HepG2 (cell line): ENCODE data around the gene UBE2D3. TPM values are rescaled to one million over a fixed set of nuclear protein-coding genes. Genes with fewer than 3 reads are reported as not detected.

ENCODE experiments used
- ATAC-seq: fragments of 200-7000 bp; cut with Tn5 transposase; 3 replicates; pipeline ENCODE4 v1.9.1; 2020; ENCODE audit warnings: mild to moderate bottlenecking, moderate library complexity
- BruUV-seq: library from RNA; stranded (reverse); fragments of 400-500 nt; replicated peaks from 2 replicates; lab custom pipeline; 2021; lab: Mats Ljungman, UMichigan
- CTCF ChIA-PET: fragments of 300-600 bp; formaldehyde crosslinking; extraction: SDS; loops from one replicate; lab custom pipeline; 2021; ENCODE audit warnings: low total read pairs, inconsistent platforms, low intra/inter-chr PET ratio; lab: Yijun Ruan, JAX
- POLR2A ChIA-PET: fragments of 350-600 bp; sonication (Branson Sonifier 250); formaldehyde crosslinking; loops from one replicate; lab custom pipeline; 2020; ENCODE audit warnings: antibody characterized with exemption, inconsistent platforms; lab: Yijun Ruan, JAX
- DNase-seq: peaks from one replicate; pipeline ENCODE4 v3.0.0-alpha.2; 2015; ENCODE audit warnings: low spot score
- FAIRE-seq: peaks from 3 replicates; lab custom pipeline; 2011; peaks lifted over from hg19 to GRCh38; lab: Jason Lieb, UNC
- H2AFZ ChIP-seq: one replicate; pipeline ENCODE4 v1.6.1; 2011; ENCODE audit warnings: low read length, inconsistent platforms
- H3K27ac ChIP-seq: fragments of 300-600 bp; 3 replicates; pipeline ENCODE4 v1.8.0; 2011; ENCODE audit warnings: mixed run types, mild to moderate bottlenecking, mixed read lengths, low read length, inconsistent platforms; ENCODE audit not compliant: insufficient read depth; ENCODE audit errors: extremely low read length
- H3K27me3 ChIP-seq, 2 experiments: fragments of 200-600 bp in 1 of 2; 2 replicates in 1 of 2; 3 replicates in 1 of 2; pipeline versions ENCODE4 v1.6.0 to v1.8.0; 2011; ENCODE audit warnings: low read length in 2 of 2, mild to moderate bottlenecking in 2 of 2, moderate library complexity in 2 of 2, inconsistent platforms in 1 of 2; ENCODE audit not compliant: insufficient read depth in 2 of 2, control insufficient read depth in 1 of 2
- H3K36me3 ChIP-seq, 2 experiments: fragments of 200-600 bp in 1 of 2; replicated peaks in 1 of 2; 2 replicates in 1 of 2; 3 replicates in 1 of 2; pipeline versions ENCODE4 v1.5.1 to v1.8.0; 2011; ENCODE audit warnings: low read length in 2 of 2, inconsistent platforms in 1 of 2; ENCODE audit not compliant: insufficient read depth in 2 of 2, control insufficient read depth in 1 of 2
- H3K4me1 ChIP-seq: 2 replicates; pipeline ENCODE4 v1.5.1; 2012; ENCODE audit warnings: low read length, inconsistent platforms; ENCODE audit not compliant: insufficient read depth
- H3K4me2 ChIP-seq: 2 replicates; pipeline ENCODE4 v1.6.0; 2011; ENCODE audit warnings: low read depth, low read length, inconsistent platforms
- H3K4me3 ChIP-seq, 3 experiments: fragments of 200-600 bp in 1 of 3; sonication (generic), shearing (Covaris generic) in 1 of 3; replicated peaks in 1 of 3; 2 replicates each; pipeline ENCODE4 v1.5.1; 2011 to 2016; ENCODE audit warnings: low read length in 3 of 3, inconsistent platforms in 2 of 3, low read depth in 2 of 3, mild to moderate bottlenecking in 2 of 3, control low read depth in 1 of 3, mixed read lengths in 1 of 3; ENCODE audit not compliant: insufficient read depth in 1 of 3
- H3K79me2 ChIP-seq: one replicate; pipeline ENCODE4 v1.6.1; 2011; ENCODE audit warnings: low read length, inconsistent platforms; ENCODE audit not compliant: insufficient read depth
- H3K9ac ChIP-seq: 2 replicates; pipeline ENCODE4 v1.6.0; 2011; ENCODE audit warnings: mild to moderate bottlenecking, low read depth, low read length, inconsistent platforms; ENCODE audit not compliant: insufficient read depth
- H3K9me3 ChIP-seq: 2 replicates; pipeline ENCODE4 v1.5.1; 2012; ENCODE audit warnings: mild to moderate bottlenecking, low read length
- H4K20me1 ChIP-seq: 2 replicates; pipeline ENCODE4 v1.6.0; 2011; ENCODE audit warnings: inconsistent platforms, mild to moderate bottlenecking, low read length, moderate library complexity; ENCODE audit not compliant: insufficient read depth
- CEBPB ChIP-seq: IDR thresholded peaks from 2 replicates; pipeline ENCODE4 v1.6.1; 2011; ENCODE audit warnings: low read depth, low read length, improper control_type of control experiment, borderline replicate concordance
- HNRNPUL1 ChIP-seq: fragments of 200-400 bp; formaldehyde crosslinking; IDR thresholded peaks from 2 replicates; pipeline ENCODE4 v1.6.1; 2017; ENCODE audit warnings: low read depth, mild to moderate bottlenecking, low read length, moderate library complexity
- KLF13 ChIP-seq: sonication (generic); formaldehyde crosslinking; IDR thresholded peaks from 2 replicates; pipeline ENCODE4 v1.4.0; 2020; ENCODE audit warnings: mild to moderate bottlenecking, missing genetic modification reagents
- KLF9 ChIP-seq: IDR thresholded peaks from 2 replicates; pipeline ENCODE4 v1.6.1; 2016; ENCODE audit warnings: low read depth
- MXD4 ChIP-seq: IDR thresholded peaks from 2 replicates; pipeline ENCODE4 v1.6.1; 2016; ENCODE audit warnings: mild to moderate bottlenecking, missing biosample characterization, missing genetic modification reagents
- SKIL ChIP-seq: sonication (generic); formaldehyde crosslinking; IDR thresholded peaks from 2 replicates; pipeline ENCODE4 v1.8.0; 2022; ENCODE audit warnings: missing genetic modification reagents, mild to moderate bottlenecking, moderate library complexity, borderline replicate concordance
- SMAD9 ChIP-seq: sonication (generic); formaldehyde crosslinking; IDR thresholded peaks from 2 replicates; pipeline ENCODE4 v1.5.1; 2020; ENCODE audit warnings: mild to moderate bottlenecking, missing genetic modification reagents
- SNRNP70 ChIP-seq: fragments of 200-400 bp; formaldehyde crosslinking; IDR thresholded peaks from 2 replicates; pipeline ENCODE4 v1.6.1; 2017; ENCODE audit warnings: mild to moderate bottlenecking, low read depth, low read length, moderate library complexity
- ZBTB20 ChIP-seq: sonication (generic); formaldehyde crosslinking; IDR thresholded peaks from 2 replicates; pipeline ENCODE4 v1.8.1; 2023; ENCODE audit warnings: missing genetic modification reagents, low read depth, mild to moderate bottlenecking, borderline replicate concordance
- ZC3H4 ChIP-seq: sonication (generic); formaldehyde crosslinking; IDR thresholded peaks from 2 replicates; pipeline ENCODE4 v1.4.0; 2020; ENCODE audit warnings: missing genetic modification reagents, borderline replicate concordance
- ZNF484 ChIP-seq: sonication (generic); formaldehyde crosslinking; IDR thresholded peaks from 2 replicates; pipeline ENCODE4 v1.5.1; 2020; ENCODE audit warnings: mild to moderate bottlenecking, low read depth, missing genetic modification reagents, borderline replicate concordance
- ZNF614 ChIP-seq: IDR thresholded peaks from 2 replicates; pipeline ENCODE4 v1.6.1; 2018; ENCODE audit warnings: missing biosample characterization, missing genetic modification reagents, inconsistent platforms, borderline replicate concordance
- ZNF777 ChIP-seq: sonication (generic); formaldehyde crosslinking; IDR thresholded peaks from 2 replicates; pipeline ENCODE4 v1.4.0; 2020; ENCODE audit warnings: missing genetic modification reagents
- ZNF879 ChIP-seq: sonication (generic); formaldehyde crosslinking; IDR thresholded peaks from 2 replicates; pipeline ENCODE4 v1.8.1; 2023; ENCODE audit warnings: missing genetic modification reagents
- WGBS: methylation state at CpG from one replicate; pipeline ENCODE4 v1.1.6; 2017; ENCODE audit warnings: low lambda C conversion rate; 5-methylcytosine and 5-hydroxymethylcytosine counted together
- in situ Hi-C: cut with HindIII; loops from 2 replicates; pipeline ENCODE4 v1.10.0; 2017; ENCODE audit warnings: low pct_unique_long_range_greater_than_20kb; ENCODE audit not compliant: extremely low pct_ligation_motif_present
- intact Hi-C: fragments of 100-400 bp; cut with micrococcal nuclease; formaldehyde crosslinking; loops from one replicate; pipeline ENCODE4 v1.10.0; 2022; ENCODE audit not compliant: unreplicated experiment
- polyA plus RNA-seq, 8 experiments: library from polyadenylated mRNA; depleted of rRNA in 3 of 8; stranded (reverse) in 7 of 8; unstranded in 1 of 8; fragments of >200 nt; fragmentation: Illumina TruSeq in 4 of 8; extraction: Trizol in 4 of 8; gene quantifications; 2 replicates each; pipeline versions ENCODE4 v1.2.1 to v1.2.3, GENCODE V29; 2011 to 2016; ENCODE audit warnings: low read depth in 4 of 8, missing spikeins in 1 of 8, mixed read lengths in 1 of 8; ENCODE audit not compliant: insufficient read depth in 1 of 8
- total RNA-seq, 5 experiments: library from RNA; depleted of rRNA; stranded (reverse); fragments of >200 nt; fragmentation: Illumina TruSeq; extraction: Trizol; gene quantifications; 2 replicates each; pipeline ENCODE4 v1.2.3, GENCODE V29; 2016; ENCODE audit warnings: low read depth in 1 of 5
- TF ChIP-seq, protein P1 (sequence below): sonication (generic); formaldehyde crosslinking; IDR thresholded peaks from 2 replicates; pipeline ENCODE4 v1.5.0; 2020; ENCODE audit warnings: mild to moderate bottlenecking, missing genetic modification reagents

UBE2D3 gene
- total and polyA plus RNA-seq, 2 of the 13 experiments (the other 11 are each of a cell fraction or from before 2014, with no cell fraction given) = 224 to 293 TPM

GRCh38 chr4:102778720-102779119 is 48.6 kb downstream of the UBE2D3 start (continued):
- TF ChIP-seq MXD4 (CRISPR knock-in tag) = no peak; the same call in 1 of the 2 replicates

DNA sequence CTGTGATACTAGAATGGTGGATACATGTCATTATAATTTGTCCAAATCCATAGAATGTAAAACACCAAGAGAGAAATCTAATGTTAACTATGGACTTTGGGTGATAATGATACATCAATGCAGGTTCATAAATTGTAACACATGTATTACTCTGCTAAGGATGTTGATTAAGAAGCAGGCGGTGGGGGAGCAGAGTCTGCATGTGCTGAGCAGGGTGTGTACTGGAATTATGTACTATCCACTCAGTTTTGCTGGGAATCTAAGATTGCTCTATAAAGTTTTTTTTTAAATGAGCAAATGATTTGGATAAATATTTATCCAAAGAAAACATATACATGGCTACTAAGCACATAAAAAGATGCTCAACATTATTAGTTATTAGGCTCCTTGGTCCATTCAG is 51.5 kb downstream of the UBE2D3 start:
- intact Hi-C loops = no loop called here
- ChIA-PET POLR2A (no interaction called here), CTCF (no interaction called here)
- ATAC-seq (no peak), FAIRE-seq (no peak), DNase-seq (no peak)
- H3K36me3 ChIP-seq = no peaks in the 10 kb centered on the region
- no peak overlapping the region for H3K4me2 ChIP-seq
- no peaks in the 10 kb centered on the region for H4K20me1 ChIP-seq
- 89% methylated on average over 1 of the region's 1 CpG for WGBS
- H3K9me3 ChIP-seq = no peaks in the 10 kb centered on the region
- peaks cover 38% of the 10 kb centered on the region for H3K4me1 ChIP-seq
- H3K27ac ChIP-seq = no peak overlapping the region
- H3K79me2 ChIP-seq = no peaks in the 10 kb centered on the region
- TF ChIP-seq ZNF614 (CRISPR knock-in tag) = no peak
- TF ChIP-seq ZBTB20 (CRISPR knock-in tag) = no peak
- TF ChIP-seq CEBPB = no peak
- TF ChIP-seq, protein P1, sequence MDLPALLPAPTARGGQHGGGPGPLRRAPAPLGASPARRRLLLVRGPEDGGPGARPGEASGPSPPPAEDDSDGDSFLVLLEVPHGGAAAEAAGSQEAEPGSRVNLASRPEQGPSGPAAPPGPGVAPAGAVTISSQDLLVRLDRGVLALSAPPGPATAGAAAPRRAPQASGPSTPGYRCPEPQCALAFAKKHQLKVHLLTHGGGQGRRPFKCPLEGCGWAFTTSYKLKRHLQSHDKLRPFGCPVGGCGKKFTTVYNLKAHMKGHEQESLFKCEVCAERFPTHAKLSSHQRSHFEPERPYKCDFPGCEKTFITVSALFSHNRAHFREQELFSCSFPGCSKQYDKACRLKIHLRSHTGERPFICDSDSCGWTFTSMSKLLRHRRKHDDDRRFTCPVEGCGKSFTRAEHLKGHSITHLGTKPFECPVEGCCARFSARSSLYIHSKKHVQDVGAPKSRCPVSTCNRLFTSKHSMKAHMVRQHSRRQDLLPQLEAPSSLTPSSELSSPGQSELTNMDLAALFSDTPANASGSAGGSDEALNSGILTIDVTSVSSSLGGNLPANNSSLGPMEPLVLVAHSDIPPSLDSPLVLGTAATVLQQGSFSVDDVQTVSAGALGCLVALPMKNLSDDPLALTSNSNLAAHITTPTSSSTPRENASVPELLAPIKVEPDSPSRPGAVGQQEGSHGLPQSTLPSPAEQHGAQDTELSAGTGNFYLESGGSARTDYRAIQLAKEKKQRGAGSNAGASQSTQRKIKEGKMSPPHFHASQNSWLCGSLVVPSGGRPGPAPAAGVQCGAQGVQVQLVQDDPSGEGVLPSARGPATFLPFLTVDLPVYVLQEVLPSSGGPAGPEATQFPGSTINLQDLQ (CRISPR knock-in tag) = no peak
- TF ChIP-seq ZNF777 (CRISPR knock-in tag) = no peak
- no peak for TF ChIP-seq SMAD9 (CRISPR knock-in tag)
- no peak for TF ChIP-seq SNRNP70
- no peak for TF ChIP-seq ZNF484
- no peak for TF ChIP-seq ZC3H4 (CRISPR knock-in tag)
- TF ChIP-seq SKIL = no peak
- TF ChIP-seq KLF9 = no peak
- TF ChIP-seq HNRNPUL1 = no peak
- TF ChIP-seq KLF13 (CRISPR knock-in tag) = no peak
- no peak for TF ChIP-seq ZNF879 (CRISPR knock-in tag)
- TF ChIP-seq, all 625 proteins: peak for 0
- H3K27me3 ChIP-seq = no peaks in the 10 kb centered on the region
- no peak overlapping the region for H3K9ac ChIP-seq
- no peak overlapping the region for H2AFZ ChIP-seq
- no peak overlapping the region for H3K4me3 ChIP-seq
- in situ Hi-C loops = no loop called here
- BruUV-seq = no TSS peak
